Lung microvascular endothelial cell (primary cell): Measurements from ENCODE around the gene KCNG2. TPM values are rescaled to one million over a fixed set of nuclear protein-coding genes. Genes with fewer than 3 reads are reported as not detected.
"Not testable (repeated sequence)": the region's sequence is repeated elsewhere in the genome, so short reads cannot be mapped to it uniquely, and the experiment has no call there.

ENCODE experiments used
- DNase-seq, 2 donors: peaks; one replicate each; pipeline versions ENCODE4 v3.0.0 to v3.0.0-alpha.2; 2010; ENCODE audit warnings: low read depth in 2 of 2
- total RNA-seq: library from RNA; depleted of rRNA; stranded (reverse); fragments of >200 nt; gene quantifications from 2 replicates; pipeline ENCODE4 v1.2.1, GENCODE V29; 2014

Gene KCNG2
- total RNA-seq, 1 donor from 2014 or later, result 1.4 TPM

DNA sequence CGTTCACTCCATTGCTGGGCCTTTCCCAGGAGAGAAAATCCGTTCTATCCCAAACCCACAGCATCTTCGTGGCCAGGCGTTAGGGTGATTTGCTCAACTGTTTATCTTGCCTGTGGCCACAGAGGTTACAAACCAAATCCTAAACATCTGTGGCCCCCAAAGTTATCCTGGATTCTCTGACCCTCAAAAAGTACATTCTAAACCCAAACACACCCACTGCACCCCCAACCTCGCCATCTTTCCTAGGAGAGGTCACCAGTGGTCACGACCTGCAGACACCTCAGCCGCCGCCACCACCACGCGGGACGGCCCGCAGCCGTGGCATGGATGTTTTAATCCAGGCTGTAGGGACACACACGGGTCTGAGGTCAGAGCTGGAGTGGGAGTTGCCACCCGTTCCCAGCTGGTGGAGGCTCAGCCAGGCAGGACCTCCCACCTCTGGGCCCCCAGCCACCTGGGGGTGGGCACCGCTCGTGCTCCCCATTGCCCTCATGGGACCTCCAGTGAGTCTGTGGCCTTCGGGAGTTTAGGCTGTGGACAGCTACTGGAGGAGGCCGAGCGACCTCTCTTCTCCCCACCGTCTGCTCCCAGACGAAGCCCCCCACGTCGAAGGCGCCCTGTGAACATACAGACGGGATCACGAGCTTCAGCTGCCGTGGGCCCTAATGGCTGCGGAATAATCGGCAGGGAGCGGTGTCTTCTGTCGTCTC lies 72.0 kb downstream of the KCNG2 start:
- DNase-seq, result no peak

DNA sequence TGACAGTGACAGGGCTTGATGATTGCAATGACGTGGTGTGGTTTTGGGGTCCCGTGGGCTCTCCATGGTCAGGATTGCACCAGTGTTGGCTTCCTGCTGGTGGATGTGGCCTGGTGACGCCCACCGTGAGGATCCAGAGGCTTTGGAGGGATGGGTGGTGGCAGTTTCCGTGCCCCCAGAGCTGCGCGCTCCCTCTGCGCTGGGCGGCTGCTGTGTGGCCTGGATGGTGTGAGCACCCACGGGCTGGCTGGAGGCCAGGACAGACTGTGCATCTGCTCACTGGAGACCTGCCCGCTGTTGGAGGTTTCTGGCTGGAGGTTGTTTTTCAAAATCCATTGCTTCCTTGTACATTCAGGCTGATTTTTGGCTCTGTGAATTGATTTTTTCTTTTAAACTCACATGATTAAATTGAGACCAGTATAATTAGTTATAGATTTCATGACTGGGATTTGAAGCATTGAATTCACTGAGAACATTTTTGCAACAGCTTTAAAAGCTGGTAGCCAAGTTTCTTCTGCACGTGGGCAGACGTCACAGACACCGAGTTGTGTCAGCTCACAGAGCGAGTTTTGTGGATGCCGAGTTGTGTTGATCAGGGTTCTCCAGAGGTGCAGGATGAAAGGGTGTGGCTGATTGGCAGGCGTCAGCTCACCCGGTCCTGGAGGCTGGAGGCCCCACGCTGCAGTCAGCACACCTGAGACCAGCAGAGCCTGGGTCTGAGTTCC lies 72.7 kb downstream of the KCNG2 start:
- no peak for DNase-seq

DNA sequence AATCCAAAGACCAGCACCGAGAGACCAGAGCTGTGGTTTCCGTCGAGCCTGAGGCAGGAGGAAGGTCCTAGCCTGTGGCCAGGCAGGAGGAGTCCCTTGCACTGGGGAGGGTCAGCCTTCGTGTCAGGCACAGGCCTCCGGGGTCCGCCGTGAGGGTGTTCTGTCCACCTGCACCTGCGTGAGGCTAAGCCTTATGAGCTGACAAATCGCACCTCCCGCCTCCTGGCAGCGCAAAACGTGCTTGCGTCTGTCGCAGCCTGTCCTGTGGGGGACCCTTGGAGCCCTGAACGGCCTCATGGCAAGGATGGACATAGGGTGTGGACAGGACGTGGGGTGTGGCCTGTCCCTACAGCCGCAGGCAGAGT lies 73.3 kb downstream of the KCNG2 start:
- no peak for DNase-seq

DNA sequence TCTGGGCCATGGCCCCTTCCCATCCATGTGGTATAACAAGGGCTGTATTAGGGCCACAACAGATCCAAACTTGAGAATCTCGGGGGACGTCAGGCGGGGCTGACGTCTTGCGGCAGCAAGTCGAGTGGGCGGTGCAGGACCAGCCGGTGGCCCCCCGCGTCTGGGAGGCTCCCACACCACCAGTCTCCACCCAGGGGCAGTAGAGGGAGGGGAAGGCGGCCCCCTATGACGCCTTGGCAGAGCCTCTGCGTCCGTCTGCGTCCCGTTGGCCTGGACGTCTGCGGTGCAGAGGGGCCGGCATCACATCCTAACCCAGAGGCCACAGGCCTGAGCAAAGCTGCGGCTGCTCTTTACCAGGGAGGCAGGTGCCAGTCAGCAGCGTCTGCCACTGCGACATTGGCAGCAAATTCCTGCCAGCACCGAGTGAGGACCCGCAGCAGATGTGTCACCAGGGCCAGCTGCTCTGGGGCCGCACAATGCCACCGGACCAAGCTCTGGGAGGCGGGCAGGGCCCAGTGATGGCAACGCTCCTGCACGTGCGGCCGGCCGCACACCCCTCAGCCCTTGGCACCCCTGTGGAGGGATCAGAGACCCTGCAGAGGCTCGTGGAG lies 73.8 kb downstream of the KCNG2 start:
- no peak for DNase-seq

DNA sequence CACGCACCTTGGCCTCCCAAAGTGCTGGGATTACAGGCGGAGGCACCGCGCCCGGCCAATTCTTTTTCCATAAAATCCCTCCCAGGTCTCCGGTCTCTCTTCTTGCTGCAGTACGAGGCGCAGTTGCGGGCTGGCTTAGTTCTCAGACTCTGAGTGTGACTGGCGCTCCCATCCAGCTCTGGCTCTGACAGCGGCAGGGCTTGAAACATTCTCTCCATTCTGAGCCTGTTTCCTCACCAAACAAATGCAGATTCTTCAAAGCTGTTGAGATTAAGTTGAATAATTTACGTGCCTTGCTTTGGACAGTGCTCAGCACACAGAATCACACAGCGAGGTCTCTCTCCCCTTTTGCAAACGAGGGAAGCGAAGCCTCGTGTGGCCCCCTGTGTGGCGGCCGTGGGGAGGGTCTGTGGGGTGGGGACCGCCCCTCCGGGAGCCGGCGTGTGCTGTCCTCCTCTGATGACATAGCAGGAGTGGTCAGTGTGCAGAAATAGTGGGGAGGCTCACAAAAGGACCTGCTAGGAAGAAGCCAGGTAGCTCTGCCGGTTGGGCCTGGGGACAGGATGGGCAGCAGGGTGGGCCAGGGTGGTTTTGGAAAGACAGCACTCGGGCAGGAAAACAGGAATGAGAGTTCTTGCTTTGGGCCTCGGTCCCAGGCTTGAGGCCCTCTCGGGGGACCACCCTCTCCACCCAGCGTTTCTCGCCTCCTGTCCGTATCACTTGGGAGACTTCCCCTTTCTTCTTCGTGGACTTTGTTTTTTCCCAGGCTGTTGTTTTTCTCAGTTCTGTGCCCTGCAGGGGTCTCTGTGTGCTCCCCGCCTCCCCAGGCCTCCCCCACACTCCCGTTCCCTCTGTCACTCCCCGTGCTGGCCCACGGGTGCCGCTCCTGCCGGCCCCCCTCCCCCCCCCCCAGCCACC lies 75.0 kb downstream of the KCNG2 start:
- no peak for DNase-seq

DNA sequence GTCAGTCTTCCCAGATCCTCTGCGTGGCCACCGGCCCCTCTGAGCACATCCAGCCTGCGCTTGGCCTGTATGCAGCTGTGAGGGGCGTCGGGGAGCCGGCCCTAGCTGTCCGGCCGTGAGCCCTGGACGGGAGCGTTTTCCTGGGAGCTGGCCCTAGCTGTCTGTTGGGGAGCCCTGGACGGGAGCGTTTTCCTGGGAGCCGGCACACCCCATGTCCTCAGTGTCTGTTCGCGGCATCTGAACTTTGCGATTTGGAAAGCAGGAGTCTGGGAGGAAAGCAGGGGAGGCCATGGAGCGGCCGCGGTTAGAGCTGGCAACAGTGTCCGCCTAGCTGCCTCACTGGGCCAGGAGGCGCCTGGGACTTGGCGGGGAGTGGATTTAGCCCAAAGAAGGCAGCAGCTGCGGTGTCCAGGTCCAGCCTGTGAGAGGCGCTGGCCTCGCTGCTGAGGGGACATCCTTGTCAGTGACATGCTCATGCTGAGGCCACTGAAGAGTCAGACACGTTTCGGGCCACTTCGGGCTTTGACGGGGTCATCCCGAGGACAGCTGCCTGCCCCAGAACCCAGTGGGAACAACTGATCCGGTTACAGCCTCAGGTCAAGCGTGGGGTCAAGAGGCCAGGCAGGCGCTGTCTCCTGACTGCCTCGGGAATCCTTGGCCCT lies 75.8 kb downstream of the KCNG2 start:
- no peak for DNase-seq

DNA sequence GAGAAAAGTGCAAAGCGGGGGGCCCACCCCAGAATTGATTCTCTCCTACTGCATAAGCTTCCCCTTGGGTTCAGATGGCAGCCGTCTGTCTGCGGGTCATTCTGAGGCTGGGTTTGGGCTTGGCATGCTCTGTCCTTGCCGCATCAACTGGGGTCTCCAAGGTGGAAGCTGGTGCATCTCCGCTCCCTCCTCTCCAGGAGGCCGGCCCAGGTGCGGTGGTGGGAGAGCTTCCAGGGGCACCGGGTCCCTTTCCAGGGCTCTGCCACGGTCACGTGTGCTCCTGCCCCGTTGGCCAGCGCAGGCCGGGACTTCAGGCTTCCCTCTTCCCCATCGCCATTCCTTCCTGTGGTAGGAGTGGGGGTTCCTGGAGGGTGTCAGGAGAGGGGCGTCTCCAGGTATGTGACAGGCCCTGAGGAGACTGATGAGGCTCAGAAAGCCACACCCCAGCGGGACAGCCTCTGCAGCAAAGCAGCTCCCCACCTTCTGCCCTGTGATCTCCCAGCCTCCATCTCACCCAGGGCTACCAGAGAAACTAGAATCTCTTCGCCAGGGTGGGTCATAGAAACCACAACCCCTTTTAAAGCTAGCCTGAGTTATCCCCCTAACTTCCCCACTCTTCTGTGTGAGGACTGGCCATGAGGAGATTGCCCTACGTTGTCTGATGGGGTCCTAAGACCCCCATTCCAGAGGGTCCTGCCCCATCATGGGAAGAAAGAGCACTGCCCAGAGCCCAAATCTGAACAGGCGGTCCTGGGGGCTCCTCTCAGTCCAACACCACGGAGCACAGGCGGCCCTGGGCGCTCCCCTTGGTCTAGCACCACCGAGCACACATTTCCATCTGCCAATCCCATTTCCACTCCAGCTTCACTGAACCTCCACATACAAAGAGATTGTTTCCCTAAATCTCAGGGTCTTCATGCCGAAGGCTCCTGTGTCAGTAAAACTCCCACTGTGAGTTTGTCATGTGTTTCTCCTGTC lies 77.1 kb downstream of the KCNG2 start:
- DNase-seq, result no peak

DNA sequence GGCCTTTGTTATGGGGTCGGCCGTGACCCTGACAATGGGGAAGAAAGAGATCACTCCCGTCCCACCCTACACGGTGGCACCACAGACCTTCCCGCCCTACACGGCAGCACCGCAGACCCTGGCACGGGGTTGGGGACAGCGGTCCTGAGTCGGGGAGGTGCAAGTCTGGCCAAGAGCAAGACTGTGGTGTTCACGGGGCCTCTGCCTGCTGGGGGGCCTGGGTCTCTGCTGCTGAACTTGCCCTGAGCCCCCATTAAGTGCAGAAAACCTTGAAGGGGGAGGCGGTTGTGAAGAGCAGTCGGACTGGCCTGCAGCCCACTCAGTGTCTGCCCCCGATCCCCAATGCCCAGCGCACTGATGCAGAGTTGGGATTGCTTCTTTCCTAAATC lies 77.8 kb downstream of the KCNG2 start:
- no peak for DNase-seq

DNA sequence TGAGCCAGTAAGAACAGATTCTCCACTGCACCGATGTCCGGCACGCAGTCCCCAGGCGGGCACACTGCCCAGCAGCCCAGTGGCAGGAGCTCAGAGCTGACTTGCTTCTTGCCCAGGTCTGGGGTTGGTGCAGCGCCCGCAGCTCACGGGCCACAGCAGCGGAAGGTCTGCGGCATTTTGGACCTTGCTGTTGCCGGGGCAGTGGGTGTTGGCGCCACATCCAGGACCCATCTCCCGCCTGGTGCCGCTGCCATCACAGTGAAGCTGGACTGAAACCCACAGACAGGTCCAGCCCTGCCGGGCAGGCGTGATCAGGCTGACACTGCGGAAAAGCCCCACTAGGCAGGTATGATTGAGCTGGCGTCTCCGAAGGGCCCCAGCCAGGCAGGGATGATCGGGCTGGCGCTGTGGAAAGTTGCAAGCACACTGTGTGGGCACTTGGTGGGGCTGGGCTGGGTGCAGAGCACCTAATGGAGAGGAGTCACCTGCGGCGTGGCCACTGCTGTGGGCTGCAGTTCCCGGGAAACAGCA lies 78.3 kb downstream of the KCNG2 start:
- no peak for DNase-seq

DNA sequence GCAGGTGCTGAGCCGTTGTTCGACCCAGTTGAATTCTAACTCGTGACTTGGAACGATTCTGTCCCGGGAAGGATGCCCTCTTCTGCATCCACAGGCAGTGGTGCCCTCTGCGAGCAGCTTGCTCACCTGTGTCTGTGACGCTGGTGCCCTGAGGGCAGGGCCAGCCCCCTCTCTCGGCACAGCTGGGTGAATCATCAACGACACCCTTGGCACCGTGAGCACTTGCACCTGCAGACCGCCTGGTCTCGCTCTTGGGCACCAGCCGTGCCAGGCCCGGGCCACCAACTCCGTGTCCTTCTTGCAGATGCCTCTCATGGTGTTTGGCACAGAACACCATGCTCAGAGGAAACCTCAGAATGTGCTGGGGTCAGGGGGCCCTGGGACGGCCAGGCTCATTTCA lies 78.8 kb downstream of the KCNG2 start:
- DNase-seq, result no peak

DNA sequence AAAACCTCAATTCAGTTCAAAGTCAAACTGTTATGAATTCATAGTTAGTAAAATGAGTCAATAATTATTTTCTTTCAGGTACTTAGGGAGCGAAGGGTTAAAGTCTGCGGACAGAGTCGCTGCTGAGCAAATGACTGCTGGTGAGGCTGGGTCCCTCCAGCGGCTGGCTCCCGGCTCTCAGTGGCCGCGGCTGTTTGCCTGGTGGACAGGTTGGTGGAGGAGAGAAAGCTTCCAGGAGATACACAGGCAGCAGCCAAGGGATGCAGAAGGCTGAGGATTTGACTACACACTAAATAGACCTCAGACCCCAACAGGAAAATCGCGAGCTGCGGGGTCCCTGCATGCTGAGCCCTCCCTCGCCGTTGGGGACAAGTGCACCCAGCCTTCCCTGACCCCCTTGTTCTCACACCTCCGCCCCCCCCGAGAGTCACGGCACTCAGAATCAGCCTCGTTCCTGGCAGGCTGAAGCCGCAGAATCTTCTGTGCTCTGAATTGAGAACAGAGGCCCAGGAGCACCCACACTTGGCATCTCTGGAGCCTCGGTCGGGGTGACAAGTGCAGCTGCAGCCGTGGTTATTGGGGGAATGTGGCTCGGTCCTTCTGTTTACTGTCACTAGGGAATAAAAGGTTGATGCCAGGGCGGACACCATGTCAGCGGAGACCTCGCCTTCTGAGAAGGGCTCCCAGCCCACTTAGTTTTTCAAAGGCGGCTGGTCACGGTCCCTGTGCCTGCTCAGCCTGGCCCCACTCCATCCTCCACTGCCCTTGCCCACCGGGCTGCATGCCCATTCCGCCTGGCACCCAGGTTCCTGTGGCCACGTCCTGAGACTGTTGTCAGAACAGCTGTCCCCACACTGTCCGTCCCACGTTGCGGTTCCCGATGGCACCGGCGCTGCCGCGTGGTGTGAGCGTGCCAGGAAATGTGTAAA lies 79.7 kb downstream of the KCNG2 start:
- no peak for DNase-seq

DNA sequence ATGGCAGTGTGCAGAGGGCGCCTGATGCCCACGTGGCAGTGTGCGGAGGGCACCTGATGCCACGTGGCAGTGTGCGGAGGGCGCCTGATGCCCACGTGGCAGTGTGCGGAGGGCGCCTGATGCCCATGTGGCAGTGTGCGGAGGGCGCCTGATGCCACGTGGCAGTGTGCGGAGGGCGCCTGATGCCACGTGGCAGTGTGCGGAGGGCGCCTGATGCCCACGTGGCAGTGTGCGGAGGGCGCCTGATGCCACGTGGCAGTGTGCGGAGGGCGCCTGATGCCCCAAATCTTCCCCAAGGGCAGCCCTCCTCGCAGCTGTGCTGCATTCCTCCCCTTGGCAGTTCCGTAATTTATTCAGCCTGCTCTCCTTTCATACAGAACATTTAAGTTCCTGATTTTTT lies 80.5 kb downstream of the KCNG2 start:
- not testable (repeated sequence) for DNase-seq

DNA sequence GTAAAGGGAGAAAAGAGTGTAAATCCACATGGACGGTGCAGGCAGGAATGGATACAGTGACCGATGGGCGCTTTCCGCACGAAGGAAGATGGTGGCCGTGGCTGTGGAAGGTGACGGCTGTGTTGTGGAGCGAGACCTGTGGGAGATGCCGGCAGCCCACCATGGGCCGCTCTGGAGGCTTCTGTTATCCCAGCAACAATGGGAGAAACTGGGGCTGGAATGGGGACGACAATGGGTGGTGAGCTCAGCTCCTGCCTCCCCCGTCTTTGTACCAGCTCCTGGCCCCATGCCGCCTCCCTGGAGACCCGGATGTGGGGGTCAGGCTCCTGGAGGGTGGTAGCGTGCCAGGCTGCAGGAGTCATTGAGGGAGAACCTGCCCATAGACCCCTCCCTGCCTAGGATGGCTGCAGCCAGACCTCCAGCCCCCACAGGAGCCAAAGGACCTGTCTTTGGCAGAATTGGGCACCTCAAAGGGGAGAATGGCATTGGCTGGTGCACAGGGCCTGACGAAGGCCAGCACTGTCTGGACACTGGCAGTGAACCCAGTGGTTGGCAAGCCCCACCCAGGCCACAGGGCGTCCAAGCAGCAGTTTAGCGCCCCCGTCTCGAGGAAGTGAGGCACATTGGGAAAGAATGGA lies 81.1 kb downstream of the KCNG2 start:
- DNase-seq, result no peak

DNA sequence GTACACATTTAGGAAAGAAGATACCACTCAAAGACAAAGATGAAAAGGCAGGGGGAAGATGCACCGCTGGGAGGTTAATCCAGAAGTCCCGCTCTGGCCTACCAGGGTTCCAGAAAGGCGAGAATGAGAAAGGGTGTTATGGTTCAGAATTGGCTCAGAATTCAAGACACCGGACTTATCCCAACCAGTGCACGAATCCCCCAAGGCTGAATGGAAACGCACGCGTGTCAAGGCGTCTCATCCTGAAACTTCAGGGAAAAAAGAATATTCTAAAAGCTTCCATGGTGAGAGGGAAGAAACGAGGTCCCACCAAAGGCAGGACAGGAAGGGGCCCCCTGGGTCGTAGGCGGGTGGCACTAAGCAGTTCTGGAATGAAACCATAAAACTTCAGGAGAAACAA lies 81.8 kb downstream of the KCNG2 start:
- no peak for DNase-seq

DNA sequence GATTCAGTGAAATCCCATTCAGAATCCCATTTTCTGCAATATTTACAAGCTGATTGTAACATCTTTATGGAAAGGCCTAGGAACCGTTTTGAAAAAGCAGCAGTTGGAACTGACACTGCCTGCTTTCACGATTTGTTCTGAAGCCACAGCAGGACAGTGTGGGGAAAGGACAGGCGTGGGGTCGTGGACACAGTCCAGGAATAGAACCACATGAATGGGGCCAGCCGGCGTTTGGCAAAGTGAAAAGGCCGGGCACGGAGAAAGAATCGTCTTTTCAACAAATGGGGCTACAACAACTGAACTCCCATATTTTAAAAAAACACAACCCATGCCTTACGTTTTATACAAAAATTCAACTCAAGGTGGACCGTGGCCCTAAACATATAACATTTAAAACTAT lies 84.0 kb downstream of the KCNG2 start:
- DNase-seq, result no peak

DNA sequence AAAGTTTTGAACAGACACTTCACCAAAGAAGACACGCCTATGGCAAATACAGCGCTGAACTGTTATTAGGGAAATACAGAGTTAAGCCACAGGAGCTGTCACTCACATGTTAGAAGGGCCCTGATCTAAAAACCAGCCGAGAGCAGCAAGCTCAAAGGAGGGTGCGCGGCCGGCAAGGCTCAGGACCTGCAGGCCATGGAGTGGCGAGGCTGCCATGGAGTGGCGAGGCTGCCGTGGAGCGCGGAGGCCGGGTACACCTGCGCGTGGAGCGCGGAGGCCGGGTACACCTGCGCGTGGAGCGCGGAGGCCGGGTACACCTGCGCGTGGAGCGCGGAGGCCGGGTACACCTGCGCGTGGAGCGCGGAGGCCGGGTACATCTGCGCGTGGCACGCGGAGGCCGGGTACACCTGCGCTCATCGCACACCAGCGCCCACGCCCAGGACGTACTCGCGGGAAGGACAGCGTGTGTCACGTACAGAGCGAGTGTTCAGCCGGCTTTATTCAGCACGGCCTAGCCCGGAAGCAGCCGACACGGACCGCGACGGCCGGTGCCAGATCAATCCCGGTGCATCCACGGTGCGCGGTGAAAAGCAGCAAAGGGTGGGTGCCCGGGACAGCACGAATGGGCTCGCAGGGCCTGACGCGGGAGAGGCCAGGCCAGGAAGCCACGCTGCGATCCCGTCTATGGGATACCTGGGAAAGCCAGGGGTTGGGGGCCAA lies 84.9 kb downstream of the KCNG2 start:
- DNase-seq, result no peak

DNA sequence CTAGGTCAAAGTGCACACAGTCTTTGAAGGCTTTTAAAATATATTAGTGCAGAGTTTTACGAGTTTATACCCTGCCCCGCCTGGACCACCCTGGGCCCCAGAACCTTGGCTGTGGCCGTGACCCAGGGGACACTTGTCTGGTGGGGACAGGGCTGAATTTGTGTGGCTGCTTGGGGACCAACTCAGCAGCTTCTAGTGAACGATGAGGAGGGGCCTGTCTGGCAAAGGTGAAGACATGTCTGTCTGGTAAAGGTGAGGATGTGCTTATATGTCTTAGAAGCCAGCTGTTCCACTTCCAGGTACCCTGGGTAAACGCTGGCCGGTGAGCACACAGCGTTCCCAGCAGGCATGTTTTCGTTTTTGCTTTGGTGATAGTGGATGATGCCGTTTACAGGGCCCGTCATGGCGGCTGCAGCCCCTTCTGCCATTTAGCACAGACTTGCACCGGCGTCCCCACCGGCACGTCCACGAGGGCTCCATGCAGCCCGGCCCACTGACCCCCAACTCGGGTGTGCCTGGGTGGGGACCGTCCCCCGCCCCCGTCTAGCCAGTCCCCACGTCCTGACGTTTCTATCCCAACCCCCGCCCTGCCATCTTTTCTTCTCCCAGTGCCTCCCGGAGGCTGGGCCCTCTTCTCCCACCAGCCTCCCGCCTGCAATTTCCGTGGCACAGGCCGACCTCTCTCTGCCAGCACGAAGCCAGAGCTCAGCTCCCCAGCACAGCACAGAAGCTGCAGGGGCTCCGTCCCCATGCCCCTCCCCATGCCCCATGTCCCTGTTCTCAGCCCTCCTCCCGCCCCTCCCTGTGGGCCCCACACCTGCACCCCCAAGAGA lies 85.9 kb downstream of the KCNG2 start:
- no peak for DNase-seq
